Activated T-cell treated with anti-CD3 and anti-CD28 coated beads, Interleukin-2, amount 50 U/mL, for 72 hours (primary cell): Measurements from ENCODE around the gene NOLC1. TPM values are rescaled to one million over a fixed set of nuclear protein-coding genes. Genes with fewer than 3 reads are reported as not detected.

Source experiments
- ATAC-seq, 2 donors: fragments of 150-1000 bp; cut with Tn5 transposase; replicated peaks in 1 of 2; 2 replicates each; pipeline ENCODE4 v1.10.0; 2021; ENCODE audit warnings: moderate library complexity in 2 of 2, mild to moderate bottlenecking in 1 of 2
- DNase-seq, 2 donors: peaks; one replicate each; pipeline ENCODE4 v3.0.0; 2021 to 2022; ENCODE audit warnings: mixed read lengths in 1 of 2
- H3K27ac Mint-ChIP-seq: one replicate; pipeline ENCODE4 v1.8.0; 2022; ENCODE audit warnings: mild to moderate bottlenecking, moderate library complexity, mixed read lengths
- H3K27me3 Mint-ChIP-seq: one replicate; pipeline ENCODE4 v1.8.0; 2022; ENCODE audit warnings: low read depth, mixed read lengths
- H3K36me3 Mint-ChIP-seq, 2 donors: one replicate each; pipeline ENCODE4 v1.8.0; 2022; ENCODE audit warnings: mixed read lengths in 2 of 2, mild to moderate bottlenecking in 1 of 2; ENCODE audit not compliant: insufficient read depth in 2 of 2
- H3K4me1 Mint-ChIP-seq: one replicate; pipeline ENCODE4 v1.8.0; 2022; ENCODE audit warnings: low read depth, mixed read lengths
- H3K4me3 Mint-ChIP-seq, 2 donors: one replicate each; pipeline ENCODE4 v1.8.0; 2022; ENCODE audit warnings: mild to moderate bottlenecking in 2 of 2, mixed read lengths in 2 of 2, moderate library complexity in 2 of 2
- H3K9me3 Mint-ChIP-seq, 2 donors: one replicate each; pipeline ENCODE4 v1.8.0; 2022; ENCODE audit warnings: mixed read lengths in 2 of 2
- total RNA-seq, 2 donors: library from RNA; stranded (reverse); gene quantifications; one replicate each; pipeline ENCODE4 v1.2.3, GENCODE V29; 2022

NOLC1 gene
- total RNA-seq, result 100 to 1,000 TPM in 1 of 2 donors, 10 to 100 TPM in 1; 98.2 to 124 TPM

DNA sequence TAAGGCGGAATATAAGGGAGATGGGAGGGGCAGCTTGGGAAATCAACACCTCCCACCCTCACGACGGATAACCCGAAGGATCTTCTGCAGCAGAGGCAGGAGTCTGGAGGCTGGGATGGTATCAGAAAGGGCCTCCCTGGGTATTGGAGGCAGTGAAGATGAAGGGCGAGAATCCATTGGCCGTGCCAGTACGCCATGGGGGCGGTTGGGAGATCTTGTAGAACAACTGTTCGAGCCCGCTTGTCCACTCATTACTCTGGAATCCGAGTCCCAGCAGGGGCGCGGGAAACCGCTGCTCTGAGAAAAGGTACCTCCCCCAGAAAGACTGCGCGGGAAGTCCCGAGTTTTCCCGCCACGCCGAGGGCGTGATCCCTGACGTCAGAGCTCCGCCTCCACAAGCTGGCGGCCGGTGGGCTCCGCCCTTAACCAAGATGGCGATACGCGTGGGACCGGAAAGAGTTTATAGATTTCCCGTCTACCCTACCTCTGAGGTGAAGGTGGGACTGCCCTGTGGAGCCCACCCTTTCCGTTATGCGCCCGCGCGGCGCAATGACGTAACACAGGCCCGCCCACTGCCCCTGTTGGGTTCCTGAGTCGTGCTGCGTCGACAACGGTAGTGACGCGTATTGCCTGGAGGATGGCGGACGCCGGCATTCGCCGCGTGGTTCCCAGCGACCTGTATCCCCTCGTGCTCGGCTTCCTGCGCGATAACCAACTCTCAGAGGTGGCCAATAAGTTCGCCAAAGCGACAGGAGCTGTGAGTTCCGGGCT lies at the start of gene NOLC1:
TSS of gene NOLC1 (plus strand) at position 616 of the 771 bp plus-strand sequence. CDS start at position 638, 22 bp downstream.
- no peaks in the 10 kb centered on the region for H3K27me3 Mint-ChIP-seq
- H3K4me1 Mint-ChIP-seq, result peaks cover 59% of the 10 kb centered on the region
- ATAC-seq (peak; percentile 95 to 96), DNase-seq (peak; percentile 99 to 100)
- no peaks in the 10 kb centered on the region for H3K9me3 Mint-ChIP-seq
- peaks cover 8 to 53% of the 10 kb centered on the region in 2 donors for H3K36me3 Mint-ChIP-seq
- peak within 1 kb of the TSS; percentile 95 for H3K27ac Mint-ChIP-seq
- H3K4me3 Mint-ChIP-seq, result peak within 1 kb of the TSS; percentile 95 to 97

DNA sequence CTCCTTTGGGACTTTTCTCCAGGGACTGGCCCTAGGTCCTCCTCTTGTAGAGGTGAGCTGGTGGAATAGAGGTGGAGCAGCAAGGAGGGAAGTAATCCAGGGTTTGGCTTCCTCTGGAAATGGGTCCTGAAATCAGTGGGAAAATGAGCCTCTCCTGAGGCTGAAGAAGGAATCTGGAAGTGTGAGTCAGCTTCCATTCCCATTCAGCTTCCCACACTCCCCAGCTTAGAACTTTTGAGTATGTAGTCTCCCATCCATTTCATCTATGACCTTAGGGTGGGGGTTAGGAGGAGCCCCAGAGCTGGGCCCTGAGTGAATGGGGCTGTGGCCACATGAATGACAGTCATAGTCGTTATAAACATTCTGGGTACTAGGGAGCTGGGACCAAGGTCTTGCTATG lies 49.8 kb upstream of the NOLC1 start:
- H3K27me3 Mint-ChIP-seq, result no peaks in the 10 kb centered on the region
- H3K36me3 Mint-ChIP-seq, result peaks cover 0 to 5% of the 10 kb centered on the region in 2 donors
- H3K4me1 Mint-ChIP-seq, result peaks cover 7% of the 10 kb centered on the region
- no peaks in the 10 kb centered on the region for H3K9me3 Mint-ChIP-seq
- ATAC-seq (no peak), DNase-seq (no peak)
- no peak overlapping the region for H3K4me3 Mint-ChIP-seq
- no peak overlapping the region for H3K27ac Mint-ChIP-seq

DNA sequence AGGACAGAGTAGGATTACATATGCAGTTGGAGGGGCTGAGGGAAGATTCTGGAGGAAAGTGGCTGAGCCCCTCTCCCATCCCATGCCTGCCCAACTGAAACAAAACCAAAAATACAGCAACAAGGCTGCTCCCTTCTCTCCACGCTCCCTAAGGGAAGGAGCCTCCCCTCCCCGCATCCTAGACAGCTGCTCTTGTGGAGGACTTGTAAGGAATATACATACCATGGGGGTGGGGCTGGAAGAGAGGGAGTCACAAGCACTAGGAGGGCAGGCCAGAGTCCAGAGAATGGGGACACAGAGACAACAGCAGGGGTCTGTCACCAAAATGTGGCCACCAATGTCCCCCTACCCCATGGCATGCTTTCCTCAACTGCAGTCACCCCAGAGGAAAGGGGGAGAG lies 45.2 kb upstream of the NOLC1 start:
- ATAC-seq (no peak), DNase-seq (no peak)
- Mint-ChIP-seq H3K4me3 (no peak overlapping the region), H3K27ac (no peak overlapping the region), H3K4me1 (peaks cover 8% of the 10 kb centered on the region), H3K27me3 (no peaks in the 10 kb centered on the region), H3K36me3 (peaks cover 0 to 15% of the 10 kb centered on the region in 2 donors), H3K9me3 (no peaks in the 10 kb centered on the region)

DNA sequence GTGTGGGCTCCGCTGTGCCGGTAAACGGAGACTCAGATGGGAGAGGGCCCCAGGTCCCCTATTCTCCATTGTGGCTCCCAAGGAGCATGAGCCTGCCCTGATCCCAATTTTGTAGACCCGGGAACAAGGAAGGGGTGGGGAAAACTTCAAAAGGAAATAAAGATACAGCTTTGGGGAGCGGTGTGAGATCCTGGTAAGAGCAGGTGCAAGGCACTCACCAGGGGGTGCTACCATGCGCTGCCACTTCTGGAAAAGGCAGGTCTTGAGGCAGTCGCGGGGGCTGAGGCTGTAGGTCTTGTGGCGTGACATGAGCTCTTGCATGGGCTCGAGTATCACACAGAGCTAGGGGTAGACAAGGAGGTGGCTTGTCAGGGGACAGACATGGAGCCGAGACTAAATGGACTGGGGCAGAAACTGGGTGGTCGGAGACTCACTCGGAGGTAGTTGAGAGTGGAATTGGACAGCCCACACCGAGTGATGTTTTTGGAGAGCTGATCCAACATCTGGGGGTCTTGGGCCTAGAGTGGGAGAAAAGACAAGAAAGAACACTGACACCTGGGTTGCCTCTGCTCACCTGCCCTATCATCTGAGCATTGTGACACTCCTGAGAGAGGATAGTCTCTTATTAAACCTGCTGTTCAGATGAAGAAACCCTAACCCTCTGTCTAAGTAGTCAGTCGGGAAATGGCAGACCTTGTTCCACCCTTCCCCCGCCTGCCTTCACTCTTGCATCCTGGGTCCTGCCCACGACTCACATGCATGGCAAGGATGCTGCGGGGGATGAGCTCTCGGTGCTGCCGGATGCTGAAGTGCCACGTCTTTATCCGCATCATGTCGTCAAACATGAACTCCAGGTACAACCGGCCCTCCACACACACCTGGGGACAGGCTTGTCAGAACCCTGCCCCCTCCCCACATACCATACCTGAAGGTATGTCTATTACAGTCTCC lies 42.7 kb upstream of the NOLC1 start:
- Mint-ChIP-seq H3K4me1 (peaks cover 26% of the 10 kb centered on the region), H3K4me3 (no peak overlapping the region), H3K9me3 (no peaks in the 10 kb centered on the region), H3K36me3 (peaks cover 0 to 15% of the 10 kb centered on the region in 2 donors), H3K27me3 (no peaks in the 10 kb centered on the region), H3K27ac (no peak overlapping the region)
- ATAC-seq (no peak), DNase-seq (no peak)

DNA sequence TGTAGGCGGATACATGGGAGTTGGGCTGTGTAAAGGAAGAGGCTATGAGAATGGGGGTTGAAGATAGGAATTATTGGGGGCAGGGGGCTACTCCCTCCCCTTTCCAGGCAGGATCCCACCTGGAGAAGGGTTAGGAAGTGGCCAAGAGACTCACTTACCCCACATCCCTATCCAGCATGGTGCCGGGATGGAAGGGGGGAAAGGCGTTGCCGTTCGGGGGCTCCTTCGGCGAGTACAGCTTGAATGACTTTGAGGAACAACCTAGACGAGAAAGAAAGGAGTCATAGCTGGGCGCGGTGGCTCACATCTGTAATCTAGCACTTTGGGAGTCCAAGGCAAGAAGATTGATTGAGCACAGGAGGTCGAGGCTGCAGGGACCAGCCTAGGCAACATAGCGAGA lies 40.9 kb upstream of the NOLC1 start:
- Mint-ChIP-seq H3K27me3 (no peaks in the 10 kb centered on the region), H3K4me1 (peaks cover 38% of the 10 kb centered on the region), H3K4me3 (no peak overlapping the region), H3K27ac (no peak overlapping the region), H3K36me3 (peaks cover 0 to 13% of the 10 kb centered on the region in 2 donors), H3K9me3 (no peaks in the 10 kb centered on the region)
- ATAC-seq (no peak), DNase-seq (no peak)

DNA sequence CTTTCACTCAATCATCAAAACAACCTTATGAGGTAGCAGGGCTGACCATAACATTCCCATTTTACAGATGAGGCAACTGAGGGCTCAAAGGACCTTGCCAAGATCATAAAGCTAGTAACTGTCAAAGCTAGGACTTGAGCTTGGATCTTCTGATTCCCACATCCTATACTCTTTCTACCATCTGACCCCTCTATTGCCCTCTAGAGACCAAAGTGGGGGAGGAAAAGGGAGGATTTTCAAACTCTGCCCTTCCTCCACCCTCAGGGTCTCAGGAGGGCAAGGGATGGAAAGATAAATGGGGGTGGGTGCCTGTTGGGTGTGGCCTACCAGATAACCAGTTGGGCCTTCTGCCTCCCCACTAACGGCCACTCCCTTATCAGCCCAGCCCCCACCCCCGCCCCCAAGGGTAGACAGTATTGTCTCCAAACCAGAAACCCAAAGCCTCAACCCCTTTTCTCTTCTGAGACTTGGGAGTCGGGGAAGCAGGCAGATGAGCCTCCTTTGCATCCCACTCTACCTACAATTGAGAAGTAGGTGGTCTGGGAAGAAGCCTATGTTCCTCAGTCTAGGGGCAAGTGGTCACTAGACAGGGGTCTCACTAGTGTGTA lies 39.9 kb upstream of the NOLC1 start:
- DNase-seq, result no peak
- ATAC-seq, result no peak
- H3K27me3 Mint-ChIP-seq, result no peaks in the 10 kb centered on the region
- H3K4me3 Mint-ChIP-seq, result peak overlapping the region; percentile 74 to 96
- H3K9me3 Mint-ChIP-seq, result no peaks in the 10 kb centered on the region
- H3K4me1 Mint-ChIP-seq, result peaks cover 46% of the 10 kb centered on the region
- H3K27ac Mint-ChIP-seq, result peak overlapping the region; percentile 74
- peaks cover 0 to 13% of the 10 kb centered on the region in 2 donors for H3K36me3 Mint-ChIP-seq

DNA sequence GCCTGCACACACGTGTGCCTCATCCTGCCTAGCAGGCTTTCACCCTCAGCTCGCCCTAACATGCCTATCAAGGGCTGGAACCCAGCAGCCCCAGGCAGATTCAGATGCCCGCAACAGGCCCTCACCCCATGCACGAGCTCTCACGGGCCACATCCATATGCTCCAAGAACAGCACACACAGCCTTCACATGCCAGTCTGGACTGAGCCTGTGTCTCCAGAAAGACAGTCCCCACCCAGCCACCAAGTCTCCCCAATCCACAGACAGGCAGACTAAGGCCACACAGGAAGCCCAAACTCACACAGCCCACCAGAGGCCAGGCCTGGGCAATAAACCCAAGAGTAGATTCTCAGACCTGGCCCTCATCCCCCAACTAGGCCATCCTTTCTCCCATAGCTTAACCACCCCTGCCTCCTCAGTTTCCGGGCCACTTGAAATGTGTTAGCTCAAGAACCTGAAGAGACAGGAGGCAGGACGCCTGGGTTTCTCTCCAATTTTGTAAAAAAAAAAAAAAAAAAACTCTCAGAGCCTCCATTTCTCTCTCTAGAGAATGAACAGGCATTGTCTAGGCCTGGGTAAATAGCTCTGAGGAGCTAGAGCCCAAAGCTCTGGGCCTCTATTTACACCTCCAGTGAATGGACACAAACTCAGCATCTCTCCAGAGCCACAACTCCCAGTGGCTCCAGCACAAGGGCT lies 38.8 kb upstream of the NOLC1 start:
- Mint-ChIP-seq H3K27ac (peak overlapping the region; percentile 62), H3K27me3 (no peaks in the 10 kb centered on the region), H3K4me1 (peaks cover 57% of the 10 kb centered on the region), H3K4me3 (peak overlapping the region; percentile 74 to 96), H3K9me3 (no peaks in the 10 kb centered on the region), H3K36me3 (peaks cover 0 to 13% of the 10 kb centered on the region in 2 donors)
- ATAC-seq (no peak), DNase-seq (no peak)

DNA sequence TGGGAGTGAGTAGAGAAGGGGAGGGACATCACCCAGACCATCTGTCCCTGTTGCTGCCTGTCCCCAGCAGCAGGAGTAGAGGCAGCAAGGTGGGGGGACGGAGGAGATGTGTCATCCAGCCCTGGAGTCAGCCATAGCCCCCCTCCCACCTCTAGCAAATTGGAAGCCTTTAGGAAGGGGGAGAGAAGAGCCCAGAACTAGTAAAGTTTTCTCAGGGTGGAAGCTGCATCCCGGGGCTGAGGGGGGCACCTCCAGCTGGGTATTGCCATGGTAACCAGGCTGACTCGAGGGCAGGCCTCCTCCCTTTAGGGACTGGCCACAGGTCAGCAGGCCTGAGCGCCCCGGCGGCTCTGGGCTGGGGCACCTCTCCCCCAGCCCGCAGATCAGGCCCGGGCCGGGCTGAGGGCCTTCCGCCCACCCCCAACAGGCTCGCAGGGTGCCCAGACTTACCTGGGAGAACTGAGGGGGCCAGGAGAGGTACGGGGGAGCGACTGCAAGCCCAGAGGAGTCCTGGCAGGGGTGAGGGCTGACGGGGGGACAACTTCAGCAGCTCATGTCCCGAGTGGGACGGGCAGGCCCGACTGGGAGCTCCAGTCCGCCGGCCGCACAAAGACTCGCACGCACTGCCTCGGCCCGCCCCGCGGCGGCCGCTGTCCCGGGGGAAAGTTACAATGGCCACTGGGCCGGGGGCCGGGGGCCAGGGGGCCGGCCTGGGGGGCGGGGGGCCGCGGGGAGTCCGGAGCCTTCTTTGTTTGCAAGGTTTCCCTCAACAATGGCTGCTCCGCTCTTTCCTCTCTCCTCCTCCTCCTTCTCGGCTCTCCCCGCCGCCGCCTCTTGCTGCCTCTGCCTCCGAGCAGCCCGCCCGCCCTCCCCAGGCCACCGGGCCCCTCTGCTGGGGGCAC lies 38.0 kb upstream of the NOLC1 start:
- ATAC-seq (peak; percentile 2 to 5), DNase-seq (peak; percentile 21 to 28)
- H3K4me1 Mint-ChIP-seq, result peaks cover 64% of the 10 kb centered on the region
- no peaks in the 10 kb centered on the region for H3K27me3 Mint-ChIP-seq
- H3K27ac Mint-ChIP-seq, result peak overlapping the region; percentile 62
- H3K36me3 Mint-ChIP-seq, result peaks cover 0 to 10% of the 10 kb centered on the region in 2 donors
- peak overlapping the region; percentile 74 to 96 for H3K4me3 Mint-ChIP-seq
- H3K9me3 Mint-ChIP-seq, result no peaks in the 10 kb centered on the region

DNA sequence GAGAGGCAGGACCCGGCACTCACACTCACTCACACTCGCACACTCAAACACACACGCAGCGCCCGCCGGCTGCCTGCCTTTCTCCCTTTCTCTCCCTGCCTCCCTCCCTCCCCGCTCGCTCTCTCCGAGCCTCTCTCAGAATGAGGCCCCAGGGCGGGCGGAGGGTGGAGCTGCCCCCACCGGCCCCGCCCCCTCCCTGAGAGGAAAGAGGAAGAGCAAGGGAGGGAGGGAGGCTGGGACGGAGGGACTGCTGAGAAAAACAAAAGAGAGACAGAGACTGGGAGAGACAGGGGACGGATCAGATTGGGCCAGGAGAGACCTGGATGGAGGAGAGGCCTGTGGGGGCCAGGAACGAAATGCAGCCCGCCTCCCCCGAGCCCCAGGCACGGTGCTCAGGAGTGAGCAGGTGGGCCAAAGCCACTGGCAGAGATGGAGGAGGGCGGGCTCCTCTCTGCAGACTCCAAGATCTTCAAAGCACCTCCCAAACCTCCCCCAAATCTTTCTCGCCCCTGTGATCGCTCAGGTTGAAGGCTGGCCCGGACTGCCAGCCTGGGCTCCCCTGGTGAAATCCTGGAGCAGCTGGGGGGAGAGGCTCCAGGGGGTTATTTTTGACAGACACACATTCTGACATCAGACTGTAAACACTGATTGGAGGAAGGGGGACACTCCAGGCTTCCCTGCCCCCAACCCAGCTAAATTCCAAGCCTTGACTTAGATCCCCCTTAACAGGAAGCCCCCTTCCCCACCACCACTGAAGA lies 37.1 kb upstream of the NOLC1 start:
- DNase-seq, result peak; percentile 85 to 86
- peaks cover 0 to 6% of the 10 kb centered on the region in 2 donors for H3K36me3 Mint-ChIP-seq
- H3K27me3 Mint-ChIP-seq, result no peaks in the 10 kb centered on the region
- no peaks in the 10 kb centered on the region for H3K9me3 Mint-ChIP-seq
- H3K4me3 Mint-ChIP-seq, result peak overlapping the region; percentile 74 to 96
- H3K4me1 Mint-ChIP-seq, result peaks cover 64% of the 10 kb centered on the region
- H3K27ac Mint-ChIP-seq, result peak overlapping the region; percentile 54
- peak; percentile 71 to 75 for ATAC-seq

DNA sequence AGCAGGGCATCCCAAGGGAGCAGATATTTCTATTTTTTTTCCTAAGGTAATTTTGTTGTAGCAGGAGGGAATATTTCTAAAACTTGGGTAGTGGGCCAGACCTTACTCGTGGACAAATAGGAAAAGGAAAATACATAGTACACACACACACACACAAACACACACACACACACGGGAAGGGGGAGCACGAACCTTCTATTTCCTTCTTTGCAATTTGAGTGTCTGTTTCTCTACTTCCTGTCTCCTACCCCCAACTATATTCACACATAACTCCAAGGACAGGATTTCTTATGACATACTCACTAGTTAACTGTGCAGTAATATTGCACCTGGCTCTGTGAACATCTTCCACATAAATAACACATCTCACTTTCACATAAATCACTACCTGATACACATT lies 36.4 kb upstream of the NOLC1 start:
- Mint-ChIP-seq H3K4me3 (peak overlapping the region; percentile 74 to 96), H3K27me3 (no peaks in the 10 kb centered on the region), H3K27ac (peak overlapping the region; percentile 54), H3K4me1 (peaks cover 64% of the 10 kb centered on the region), H3K36me3 (no peaks in the 10 kb centered on the region), H3K9me3 (no peaks in the 10 kb centered on the region)
- no peak for ATAC-seq
- no peak for DNase-seq

DNA sequence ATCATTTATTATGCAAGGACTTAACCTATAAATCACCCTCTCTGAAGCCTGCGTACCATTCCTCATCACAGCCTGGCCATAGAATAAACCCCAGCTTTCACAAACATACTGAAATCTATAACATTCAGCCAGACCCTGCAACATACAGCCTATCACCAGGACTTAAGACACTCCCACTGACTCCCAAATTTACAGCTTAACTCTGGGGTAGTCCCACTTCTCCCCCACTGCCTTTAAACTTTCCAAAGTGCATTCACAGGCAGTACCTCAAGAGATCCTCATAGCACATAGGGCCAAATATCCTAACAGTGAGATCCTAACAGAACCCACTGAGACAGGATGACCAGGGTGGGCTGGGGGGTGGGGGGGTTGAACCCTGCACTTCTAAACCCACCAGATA lies 35.5 kb upstream of the NOLC1 start:
- peak overlapping the region; percentile 54 for H3K27ac Mint-ChIP-seq
- H3K4me3 Mint-ChIP-seq, result peak overlapping the region; percentile 74 to 96
- DNase-seq, result no peak
- ATAC-seq, result no peak
- no peaks in the 10 kb centered on the region for H3K27me3 Mint-ChIP-seq
- H3K4me1 Mint-ChIP-seq, result peaks cover 72% of the 10 kb centered on the region
- H3K36me3 Mint-ChIP-seq, result peaks cover 0 to 1% of the 10 kb centered on the region in 2 donors
- H3K9me3 Mint-ChIP-seq, result no peaks in the 10 kb centered on the region
